ENCODE measurements around the gene S100A3.

DNA sequence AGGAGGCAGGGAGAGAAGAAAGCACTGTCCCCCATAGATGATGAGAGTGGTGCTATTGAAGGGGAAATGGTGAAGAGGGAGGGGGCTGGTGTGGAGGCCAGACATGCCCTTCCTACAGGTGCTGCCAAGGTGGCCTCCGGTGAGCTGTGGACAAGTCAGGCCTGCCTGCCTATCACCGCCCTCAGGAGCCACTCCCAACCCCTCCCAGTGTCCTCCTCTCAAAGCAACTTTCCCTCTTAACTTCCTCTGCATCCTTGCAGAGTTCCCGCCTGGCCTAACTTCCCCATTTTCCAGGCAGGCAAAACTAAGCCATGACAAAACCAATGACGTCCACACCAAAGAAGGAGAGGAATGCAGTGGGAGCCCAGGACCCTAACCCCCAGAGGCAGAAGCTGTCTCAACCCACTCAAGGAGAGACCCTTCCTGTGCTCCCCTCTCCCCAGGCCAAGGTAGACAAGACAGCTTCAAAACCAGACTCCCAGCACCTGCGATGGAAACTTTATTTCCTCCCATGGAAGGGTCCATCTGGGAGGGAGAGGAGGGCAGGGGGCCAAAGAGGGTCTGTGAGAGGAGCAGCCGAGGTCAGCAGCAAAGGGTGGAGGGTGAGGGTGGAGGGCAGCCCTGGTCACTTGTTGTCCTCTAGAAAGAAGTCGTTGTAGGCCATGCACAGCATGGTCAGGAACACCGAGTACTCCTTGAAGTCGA, 12.2 kb downstream of the S100A3 start:
- TF ChIP-seq CTCF (IDR thresholded peaks at IDR 0.05; ENCODE audit: borderline replicate concordance, extremely low read depth, low read length, poor library complexity, severe bottlenecking) (no peak), EZH2 (IDR thresholded peaks at IDR 0.05; ENCODE audit: borderline replicate concordance, low read depth, low read length, severe bottlenecking) (no peak)

Measured in DND-41 (cell line).